AG08395 (cell line): ENCODE data around the gene SPECC1L.

ENCODE experiments used
- DNase-seq: peaks from one replicate; pipeline ENCODE4 v3.0.0; 2012; ENCODE audit warnings: mixed read lengths, low spot score

SPECC1L gene

DNA sequence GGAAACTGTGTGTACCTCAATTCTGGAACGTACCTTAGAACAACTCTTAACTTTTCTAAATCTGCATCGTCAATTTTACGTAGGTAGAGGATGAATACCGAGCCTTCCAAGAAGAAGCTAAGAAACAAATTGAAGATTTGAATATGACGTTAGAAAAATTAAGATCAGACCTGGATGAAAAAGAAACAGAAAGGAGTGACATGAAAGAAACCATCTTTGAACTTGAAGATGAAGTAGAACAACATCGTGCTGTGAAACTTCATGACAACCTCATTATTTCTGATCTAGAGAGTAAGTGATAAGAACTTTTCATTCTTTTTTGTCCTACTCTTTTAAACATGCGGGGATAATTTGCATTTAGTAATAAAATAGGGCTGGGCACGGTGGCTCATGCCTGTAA is 53.5 kb downstream of the SPECC1L start:
- no peak for DNase-seq

DNA sequence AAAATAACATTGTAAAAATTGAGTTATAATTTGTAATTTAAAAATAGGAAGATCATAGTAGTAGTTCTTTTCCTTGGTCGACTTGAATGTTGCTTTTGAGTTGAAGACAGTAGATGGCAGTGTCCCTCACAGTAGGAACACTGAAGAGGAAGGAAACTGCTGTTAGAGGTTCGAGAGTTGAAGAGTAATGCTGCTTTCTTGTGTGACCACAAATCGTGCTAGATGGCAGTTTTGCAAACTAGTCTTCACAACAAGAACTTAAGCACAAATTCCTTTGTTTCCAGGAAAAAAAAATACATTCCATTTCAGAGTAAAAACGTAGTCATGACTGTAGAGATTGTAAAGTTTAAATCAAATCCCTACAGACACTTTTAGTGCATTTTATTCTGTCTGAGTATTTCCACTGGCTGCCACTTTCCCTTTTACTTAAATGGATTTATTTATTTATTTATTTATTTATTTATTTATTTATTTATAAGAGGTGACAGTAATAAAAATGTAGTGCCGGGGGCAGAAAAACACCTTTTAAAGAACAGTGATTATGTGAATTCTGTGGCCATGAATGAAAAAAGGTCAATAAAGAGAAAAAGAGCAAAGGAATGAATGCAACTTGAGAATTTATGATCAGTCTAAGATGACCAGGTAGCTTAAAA is 54.6 kb downstream of the SPECC1L start:
- DNase-seq, result peak; percentile 86

DNA sequence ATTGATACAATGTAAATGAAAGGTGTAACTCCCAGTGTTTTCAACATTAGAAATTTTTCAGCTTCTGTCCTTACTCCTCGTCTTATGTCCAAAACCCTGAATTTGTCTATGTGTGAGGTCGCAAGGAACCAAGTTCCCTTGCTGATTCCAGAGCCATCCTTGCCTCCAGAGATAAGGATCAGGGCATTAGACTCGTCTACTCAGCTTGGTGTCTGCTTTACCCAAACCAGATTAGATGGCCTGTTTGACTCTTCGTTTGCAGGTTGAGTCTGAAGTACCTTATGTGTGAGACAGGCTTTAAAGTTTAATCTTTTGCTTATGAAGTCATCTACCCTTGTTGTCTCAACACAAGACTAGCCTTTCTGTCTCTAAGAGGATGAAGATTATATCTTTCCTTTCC is 55.6 kb downstream of the SPECC1L start:
- DNase-seq, result no peak

DNA sequence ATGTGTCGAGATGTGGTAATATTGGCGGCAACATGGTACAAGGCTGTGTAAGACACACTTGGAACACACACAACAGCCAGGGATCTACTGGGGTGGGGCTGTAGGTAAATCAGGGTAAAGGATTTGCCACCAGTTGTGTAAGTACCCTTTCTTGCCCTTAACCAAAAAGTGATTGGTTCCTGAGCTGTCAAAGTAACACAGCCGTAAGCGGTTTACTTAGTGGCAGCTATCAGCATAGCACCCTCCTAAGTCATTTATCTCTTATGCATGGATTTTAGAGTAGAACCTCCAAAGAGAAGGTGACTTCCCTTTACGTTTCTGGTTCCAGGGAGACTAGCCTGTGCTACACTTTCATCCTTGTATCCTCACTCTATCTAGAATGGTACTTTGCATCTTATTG is 57.2 kb downstream of the SPECC1L start:
- DNase-seq, result no peak

DNA sequence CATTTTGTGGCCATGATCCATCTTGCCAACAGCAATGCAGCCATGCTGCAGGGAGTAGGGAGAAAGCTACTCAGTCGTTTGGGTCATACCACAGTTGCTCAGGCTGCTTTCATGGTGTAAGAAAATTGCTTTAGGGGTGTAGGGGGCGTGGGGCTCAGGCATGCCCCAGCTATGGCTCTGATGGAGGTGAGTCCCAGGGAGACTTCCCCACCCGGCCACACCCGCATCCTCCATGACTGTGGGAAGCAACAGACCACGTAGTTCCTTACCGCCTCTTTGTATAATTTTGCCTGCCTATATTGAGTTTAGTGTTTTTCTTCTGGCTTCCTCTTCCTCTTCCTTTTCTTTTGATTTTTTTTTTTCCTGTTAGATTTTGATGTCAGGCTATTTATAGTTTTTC is 58.8 kb downstream of the SPECC1L start:
- no peak for DNase-seq

DNA sequence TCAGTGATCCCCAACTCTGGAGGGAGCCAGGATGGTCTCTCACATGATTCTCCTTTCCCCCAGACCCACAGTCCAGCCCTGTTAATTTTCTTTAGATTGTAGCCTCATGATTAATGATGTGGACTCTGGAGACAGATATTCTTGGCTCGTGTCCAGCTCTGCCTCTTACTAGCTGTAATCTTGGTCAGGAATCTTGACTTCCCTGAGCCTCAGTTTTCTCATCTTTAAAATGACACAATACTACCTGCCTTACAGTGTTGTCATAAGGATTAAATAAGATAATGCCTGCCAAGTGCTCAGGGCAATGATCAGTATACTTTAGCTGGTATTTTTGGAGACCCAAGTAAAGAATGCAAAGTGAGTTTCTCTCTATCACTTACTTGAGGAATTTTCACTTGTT is 60.0 kb downstream of the SPECC1L start:
- DNase-seq, result no peak

DNA sequence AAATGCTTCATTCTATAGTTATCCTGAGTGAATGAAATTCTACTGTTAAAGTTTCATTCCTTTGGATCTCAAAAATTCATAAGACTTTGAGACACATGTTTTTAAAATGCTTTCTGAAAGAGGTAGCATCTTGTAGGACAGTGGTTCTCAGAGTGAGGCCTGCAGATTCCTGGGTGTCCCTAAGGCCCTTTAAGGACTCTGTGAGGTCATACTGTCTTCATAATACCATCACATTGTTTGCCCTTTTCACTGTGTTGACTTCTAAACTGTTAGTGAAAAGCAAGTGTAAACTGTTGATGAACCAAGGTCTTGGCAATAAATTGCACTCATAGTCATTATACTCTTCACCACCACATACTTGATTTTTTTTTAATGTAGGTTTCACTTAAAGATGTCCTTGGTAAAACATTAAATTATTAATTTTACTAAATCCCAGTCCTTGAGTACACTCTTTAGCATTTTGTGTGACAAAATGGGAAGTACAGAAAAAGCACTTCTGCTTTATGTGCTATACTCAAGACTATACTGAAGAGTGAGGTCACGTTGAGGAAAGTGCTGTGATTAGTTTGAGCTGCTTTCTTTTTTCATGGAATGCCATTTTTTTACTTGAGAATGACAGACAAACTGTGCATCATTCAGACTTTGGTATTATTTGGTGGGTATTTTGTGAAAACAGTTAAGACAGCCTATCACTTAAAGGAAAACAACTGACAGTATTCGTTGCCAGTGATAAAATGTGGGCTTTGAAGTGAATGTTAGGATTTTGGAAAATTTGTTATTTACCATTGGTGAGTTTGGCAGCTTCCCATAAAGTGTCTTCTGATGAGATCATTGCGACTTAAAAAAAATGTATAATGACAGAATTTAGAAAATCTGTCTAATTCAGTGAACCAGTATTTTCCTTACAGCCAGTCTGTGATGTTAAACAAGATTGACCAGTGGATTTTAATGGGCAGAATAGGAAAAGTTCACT is 61.1 kb downstream of the SPECC1L start:
- DNase-seq, result no peak

DNA sequence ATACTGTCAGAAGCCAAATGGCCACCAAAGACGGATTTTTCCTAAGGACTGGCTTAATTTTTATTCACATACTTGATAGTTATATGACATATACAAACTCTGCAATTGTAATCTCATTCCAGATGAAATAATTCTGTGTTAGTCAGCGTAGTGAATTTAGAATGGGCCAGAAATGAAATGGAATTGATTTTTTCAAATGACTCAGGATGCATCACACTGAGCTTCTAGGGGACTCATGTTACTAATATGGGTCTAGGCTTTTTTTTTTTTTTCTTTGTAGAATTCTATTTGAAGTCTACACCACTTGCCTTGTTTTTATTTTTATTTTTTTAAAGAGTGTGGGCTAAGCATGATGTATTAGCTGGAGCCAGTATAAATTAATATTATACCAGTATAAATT is 62.7 kb downstream of the SPECC1L start:
- peak; percentile 75 for DNase-seq

DNA sequence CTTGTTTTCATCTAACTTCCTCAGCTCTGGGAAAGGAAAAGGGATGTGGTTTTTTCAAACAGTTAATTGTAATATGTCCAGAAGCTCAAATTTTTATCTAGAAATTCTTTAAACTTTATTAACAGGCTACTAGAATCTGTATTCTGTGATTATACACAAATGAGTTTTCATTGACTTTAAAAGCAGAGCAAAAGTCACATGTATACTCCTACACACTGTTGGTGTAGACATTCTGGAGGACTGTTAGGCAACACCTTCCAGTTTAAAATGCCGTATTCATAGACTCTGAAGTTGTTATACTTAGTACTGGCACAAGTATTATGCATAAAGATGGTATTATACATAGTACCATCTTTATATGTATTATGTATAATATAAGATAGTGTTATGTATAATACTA is 64.9 kb downstream of the SPECC1L start:
- no peak for DNase-seq

DNA sequence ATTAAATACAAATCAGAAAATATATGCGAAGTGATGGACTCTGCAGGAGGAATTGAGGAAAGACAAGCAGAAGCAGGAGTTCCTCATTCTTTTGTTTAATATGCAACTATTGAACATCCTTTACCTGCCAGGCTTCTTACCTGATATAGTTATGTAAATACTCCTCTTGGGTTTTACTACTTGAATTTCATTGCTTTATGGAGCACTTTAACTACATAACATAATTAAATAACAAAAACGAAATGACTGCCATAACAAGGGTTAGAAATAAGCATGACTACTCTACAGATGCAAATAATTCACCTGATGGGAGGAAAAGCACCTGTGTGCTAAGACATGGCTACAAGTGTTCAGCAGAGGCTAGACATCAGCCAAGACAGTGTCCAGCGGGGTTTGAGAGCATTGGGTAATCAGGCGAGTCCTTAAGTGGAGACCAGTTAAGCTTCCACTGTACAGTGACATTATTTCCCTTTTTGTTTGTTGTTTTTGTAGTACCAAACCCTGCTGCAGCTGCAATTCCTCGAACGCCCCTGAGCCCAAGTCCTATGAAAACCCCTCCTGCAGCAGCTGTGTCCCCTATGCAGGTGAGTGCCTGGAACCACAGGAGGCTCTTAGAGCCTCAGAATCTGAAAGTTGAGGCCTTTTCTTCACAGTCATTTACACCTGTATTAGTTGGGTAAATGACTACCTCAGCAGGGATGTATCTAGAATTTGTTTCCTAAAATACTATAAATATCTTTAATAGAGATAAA is 67.4 kb downstream of the SPECC1L start:
- DNase-seq, result no peak

DNA sequence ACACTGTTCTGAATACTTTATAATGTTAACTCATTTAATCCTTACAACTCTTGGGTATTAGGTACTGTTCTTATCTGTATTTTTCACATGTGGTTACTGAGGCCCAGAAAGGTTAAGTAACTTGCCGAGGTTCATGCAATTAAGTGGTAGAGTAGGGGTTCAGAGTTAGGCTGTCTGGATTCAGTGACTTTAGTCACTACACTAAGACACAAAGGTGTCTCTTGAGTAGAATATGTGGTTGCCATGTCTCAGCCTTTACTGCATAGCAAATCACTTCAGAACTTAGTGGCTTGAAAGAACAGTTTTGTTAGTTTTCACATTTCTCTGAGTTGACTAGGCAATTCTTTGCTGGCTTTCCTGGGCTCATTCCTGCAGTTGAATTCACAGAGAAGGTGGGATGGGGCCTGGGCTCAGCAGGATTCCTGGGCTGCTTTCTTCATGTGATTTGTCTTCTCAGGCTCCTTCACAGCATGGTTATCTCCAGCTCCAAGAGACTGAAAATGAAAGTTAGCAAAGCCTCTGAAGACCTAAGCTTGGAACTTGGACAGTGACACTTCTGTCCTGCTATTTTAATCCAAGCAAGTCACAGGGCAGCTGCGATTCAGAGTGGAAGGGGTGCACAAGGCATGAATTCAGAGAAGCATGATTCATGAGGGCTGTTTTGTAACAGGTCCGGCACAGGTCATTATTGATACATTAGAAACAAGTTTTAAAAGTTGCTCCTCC is 68.3 kb downstream of the SPECC1L start:
- DNase-seq, result no peak

DNA sequence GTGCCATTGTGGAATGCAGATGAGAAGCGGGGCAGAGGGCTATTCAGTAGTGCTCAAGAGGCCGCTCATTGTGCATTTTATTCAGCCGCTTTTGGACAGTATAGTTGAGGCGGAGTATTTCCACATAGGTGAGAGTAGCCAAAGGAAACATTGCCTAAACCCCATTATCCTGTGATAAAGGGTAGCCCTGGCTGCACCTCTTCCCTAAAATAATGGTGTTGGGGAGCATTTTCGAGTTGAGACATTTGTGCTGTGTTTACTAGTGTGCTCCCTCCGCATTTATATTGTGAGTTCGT is 68.8 kb downstream of the SPECC1L start:
- no peak for DNase-seq

DNA sequence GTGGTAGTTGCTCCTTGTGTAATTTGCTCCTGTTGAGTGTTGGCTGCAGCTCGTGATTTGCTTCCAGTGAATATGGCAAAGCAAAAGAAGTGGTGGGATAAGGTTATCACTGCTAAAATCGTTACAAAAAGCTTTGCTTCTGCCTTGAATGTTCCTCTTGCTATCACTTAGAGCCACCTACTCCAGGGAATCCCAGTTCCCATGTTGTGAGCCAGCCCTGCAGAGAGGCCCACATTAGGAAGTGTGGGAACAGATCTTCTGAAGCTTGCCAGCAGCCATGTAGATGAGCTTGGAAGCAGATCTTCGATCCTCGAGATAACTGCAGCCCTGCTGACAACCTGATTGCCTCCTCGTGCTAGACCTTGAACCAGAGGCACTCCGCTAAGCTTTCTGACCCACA is 71.0 kb downstream of the SPECC1L start:
- no peak for DNase-seq

DNA sequence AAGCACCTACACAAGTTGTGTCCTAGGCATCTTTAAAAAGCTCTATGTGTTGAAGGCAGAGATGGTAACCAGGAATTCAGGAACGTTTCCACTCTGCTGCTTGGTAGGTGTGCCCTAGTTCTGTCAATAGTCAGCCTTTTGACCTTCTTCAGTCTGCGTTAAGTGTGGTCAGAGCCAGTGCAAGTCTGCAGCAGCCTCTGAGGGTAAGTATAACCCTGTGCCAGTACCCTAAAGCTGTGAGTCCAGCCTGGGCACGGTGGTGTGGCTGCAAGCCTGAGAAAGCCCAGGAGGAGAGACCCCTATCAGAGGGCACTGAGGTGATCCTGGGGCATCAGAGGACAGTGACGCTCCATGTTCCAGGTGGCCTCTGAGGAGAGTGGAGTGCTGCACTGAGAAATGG is 80.0 kb downstream of the SPECC1L start:
- no peak for DNase-seq

DNA sequence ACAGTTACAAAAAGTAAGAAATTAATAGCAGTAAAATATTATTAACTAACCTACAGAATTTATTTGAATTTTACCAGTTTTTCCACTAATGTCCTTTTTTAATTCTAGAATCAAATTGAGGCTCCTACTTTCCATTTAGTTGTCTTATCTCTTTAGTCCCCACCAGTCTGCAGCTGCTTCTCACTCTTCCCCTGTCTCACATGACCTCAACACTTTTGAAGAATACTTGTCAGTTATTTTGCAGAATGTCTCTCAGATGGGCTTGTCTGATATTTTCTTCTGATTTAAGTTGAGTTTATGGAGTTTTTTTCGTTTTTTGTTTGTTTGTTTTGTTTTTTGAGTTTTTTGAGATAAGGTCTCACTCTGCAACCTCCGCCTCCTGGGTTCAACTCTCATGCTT is 82.5 kb downstream of the SPECC1L start:
- DNase-seq, result no peak

DNA sequence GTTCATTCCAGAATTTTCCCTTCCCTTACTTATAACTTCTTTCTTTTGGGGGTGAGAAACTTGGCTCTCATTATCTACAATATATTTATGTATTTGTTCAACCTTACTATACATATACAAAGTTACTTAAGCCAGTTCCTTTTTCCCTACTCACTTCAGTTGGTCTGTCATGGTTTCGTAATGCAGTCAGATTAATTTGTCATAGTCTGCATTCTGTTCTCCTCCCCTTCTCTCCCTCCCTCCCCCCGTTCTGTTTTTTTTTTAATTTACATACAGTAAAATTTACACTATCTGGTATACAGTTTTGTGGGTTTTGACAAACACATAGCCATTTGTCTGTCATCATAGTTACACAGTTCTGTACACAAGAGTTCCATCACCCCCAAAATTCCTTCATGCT is 84.9 kb downstream of the SPECC1L start:
- DNase-seq, result no peak

DNA sequence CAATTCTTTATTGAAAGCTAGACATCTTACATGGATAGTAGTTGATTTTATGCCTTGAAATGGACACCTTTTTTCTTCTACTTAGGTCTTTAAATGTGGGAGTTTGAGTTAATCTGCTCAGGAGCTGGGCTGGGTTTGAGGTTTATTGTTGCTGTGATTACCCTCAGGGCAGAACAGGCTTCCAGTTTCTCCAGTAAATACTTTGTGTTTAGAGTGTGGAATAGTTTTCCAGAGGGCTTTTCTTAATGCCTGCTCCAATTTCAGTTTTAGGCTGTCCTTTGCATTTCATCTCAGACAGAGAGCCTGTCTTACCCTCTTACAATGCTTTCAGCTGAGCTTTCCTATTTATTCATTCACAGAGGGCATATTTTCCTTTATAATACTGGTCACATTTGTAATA is 86.9 kb downstream of the SPECC1L start:
- DNase-seq, result no peak

DNA sequence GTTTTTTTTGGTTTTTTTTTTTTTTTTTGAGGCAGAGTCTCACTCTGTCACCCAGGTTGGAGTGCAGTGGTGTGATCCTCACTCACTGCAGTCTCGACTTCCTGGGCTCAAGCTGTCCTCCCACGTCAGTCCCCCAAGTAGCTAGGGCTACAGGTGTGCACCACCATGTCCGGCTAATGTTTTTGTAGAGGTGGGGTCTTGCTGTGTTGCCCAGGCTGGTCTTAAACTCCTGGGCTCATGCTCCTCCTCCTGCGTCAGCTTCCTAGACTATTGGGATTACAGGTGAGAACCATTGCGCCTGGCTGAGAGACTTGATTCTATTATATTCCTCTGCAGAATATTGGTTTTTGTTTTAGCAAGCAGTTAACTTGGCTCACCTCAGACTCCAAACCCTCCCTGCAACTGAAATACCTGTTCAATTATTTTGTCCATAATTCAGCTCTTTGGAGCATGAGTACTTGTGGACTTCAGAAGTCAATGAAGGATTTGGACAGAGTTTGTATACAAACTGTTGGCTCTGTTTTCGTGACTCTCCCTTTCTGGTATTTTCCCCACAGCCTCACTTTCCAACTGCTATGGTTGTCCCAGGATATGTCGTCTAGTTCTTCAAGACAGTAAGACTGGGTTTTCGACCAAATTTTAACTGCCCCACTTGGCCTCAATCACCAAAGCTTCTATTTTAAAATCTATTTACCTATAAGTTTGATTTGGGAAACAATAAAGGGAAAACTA is 87.6 kb downstream of the SPECC1L start:
- DNase-seq, result no peak

DNA sequence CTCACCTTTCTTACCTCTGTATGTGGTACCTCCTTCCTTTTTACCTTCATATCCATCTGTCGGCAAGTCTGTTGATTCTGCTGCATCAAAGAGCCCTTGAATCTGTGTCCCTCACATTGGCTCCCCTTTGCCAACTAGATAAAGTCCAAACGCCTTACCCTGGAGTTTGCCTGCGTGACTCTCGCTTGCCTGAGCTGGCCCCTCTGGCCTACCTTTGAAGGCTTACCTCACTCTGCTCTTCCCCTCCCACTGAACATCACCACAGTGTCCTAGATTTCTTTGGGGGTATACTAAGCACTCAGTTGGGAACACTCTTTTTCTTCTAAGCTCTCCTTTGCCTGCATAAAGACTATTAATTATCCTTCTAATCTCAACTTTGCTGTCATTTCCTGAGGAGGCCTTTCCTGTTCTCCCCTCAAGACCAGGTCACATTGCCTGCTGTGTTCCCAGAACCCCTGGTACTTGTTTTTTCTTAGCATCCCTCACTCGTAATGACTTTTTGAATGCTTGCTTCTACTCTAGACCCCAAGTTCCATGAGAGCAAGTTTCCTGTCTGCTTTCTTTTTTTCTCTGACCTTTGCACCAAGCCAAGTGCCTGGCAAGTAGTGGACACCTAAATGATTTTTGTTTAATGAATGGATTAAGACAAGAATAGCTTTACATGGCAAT is 89.0 kb downstream of the SPECC1L start:
- DNase-seq, result no peak

DNA sequence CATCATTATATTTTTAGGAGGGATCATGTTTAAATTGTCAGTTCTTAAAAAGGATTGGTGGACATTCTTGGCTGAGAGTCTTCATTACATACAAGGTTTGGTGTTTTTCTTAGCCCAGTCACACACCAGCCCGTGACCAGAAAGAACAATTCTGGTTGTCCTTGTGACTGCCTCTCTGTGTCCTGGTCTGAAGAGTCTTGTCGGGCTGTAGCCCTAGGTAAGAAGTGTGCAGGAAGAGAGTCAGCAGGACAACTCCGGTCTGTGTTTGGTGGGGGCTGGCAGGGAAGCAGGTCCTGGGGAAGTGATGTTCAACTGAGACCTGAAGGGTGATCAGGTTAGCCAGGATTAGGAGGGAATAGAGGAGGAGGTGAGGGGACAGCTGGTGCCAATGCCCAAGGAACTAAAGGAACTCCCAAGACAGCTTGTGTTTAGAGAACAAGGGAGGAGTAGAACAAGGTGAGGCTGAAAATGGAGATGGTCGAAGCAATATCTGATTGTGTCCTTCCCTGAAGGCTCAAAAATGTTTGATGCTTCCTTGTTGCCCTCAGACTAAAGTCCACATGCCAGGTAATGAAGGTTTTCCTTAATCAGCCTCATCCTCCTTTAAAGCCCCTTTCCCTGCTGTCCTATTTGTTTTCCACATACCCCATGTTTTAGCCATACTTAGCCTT is 91.5 kb downstream of the SPECC1L start:
- no peak for DNase-seq

DNA sequence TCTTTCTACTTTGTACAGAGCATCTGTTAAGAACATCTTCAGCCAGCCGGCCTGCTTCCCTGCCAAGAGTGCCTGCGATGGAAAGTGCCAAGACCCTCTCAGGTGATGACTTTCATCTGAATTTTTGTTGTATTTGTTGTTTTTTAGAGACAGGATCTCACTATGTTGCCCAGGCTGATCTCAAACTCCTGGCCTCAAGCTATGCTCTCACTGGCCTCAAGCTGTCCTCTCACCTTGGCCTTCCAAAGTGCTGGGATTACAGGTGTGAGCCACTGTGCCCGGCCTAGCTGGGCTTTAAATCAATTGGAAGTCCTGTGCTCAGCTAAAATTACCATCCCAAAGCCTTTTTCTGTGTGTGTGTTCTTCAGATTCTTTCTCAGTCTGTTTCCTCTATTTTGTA is 92.6 kb downstream of the SPECC1L start:
- DNase-seq, result no peak
